ENCODE measurements around the gene IL1RAPL1.
"Not testable (repeated sequence)": the region's sequence is repeated elsewhere in the genome, so short reads cannot be mapped to it uniquely, and the experiment has no call there.

The IL1RAPL1 gene

DNA sequence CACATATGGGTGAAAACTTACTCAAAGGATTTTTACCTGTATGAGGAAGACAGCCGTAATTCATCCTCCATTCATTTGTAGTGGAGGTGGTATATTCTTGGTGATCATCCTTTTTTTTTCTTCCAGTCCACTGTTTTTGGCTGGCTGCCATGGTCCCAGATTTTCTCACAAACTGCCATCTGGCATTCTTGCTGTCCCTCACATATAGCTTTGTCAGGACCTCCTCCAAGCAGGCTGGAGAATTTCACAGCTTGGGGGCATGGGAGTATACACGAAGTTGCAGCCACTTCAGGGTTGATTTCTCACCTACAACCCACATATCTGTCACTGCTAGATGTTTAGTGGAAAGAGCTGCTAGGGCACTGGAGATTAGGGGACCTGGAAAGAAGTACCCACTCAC is 401.0 kb downstream of the IL1RAPL1 start:
- peak in 1 of 2 experiments; percentile 1 for DNase-seq

GRCh38 chrX:28997706-28998463 is 410.6 kb downstream of the IL1RAPL1 start:
- no peak for DNase-seq

DNA sequence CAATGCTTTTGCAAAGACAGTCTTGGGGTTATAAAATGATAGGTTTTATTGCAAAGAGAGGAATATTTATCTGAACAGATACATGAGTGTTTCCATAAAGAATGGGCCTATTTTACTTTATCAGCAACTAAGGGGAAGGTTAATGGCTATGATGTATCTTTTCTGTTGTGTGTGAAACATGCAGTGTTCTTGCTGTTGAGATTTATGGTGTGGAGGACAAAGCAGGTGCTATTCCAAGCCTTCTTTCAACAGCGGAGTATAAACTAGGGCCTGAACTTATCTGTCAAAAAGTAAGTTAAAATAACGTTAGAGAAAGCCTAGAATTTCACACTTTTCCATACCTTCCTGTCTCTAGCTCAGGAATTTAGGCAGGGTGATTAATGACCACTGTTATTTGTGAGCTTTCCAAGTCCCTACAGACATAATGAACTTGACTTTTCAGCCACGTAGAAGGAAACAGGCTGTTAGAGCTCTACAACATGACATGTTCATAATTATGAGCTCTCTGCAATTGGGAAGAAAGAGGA is 411.4 kb downstream of the IL1RAPL1 start:
- DNase-seq = no peak

DNA sequence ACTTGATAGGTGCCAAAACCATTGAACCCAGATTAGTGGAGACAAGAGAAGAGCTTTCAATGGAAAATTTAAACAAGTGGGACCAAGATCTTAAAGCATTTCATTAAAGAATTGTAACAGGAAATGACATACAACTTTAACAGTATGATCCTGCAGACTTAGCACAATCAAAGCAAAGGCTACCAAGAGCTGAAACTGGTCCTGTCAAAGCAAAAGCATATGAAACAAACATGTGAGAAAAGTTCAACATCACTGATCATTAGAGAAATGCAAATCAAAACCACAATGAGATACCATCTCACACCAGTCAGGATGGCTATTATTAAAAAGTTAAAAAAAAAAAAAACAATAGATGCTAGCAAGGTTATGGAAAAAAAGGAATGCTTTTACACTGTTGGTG is 425.6 kb downstream of the IL1RAPL1 start:
- DNase-seq = no peak

DNA sequence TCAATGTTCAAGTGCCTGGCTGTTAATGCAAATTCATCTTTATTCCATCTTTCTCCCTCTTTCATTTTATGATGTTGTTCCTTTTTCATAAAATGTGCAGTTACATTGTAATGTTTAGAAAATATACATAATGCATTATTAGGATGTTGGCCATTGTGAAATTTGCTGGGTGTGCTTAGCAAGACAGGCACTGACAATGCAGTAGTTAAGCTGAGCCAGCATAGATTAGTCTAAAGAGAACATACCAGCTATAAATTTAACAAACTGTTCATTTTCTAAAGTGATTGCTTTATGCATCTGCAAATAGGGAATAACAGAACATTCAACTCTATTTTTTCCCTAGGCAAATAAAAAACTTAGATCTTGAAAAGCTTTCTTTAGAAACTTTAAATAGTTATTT is 436.0 kb downstream of the IL1RAPL1 start:
- no peak for DNase-seq

DNA sequence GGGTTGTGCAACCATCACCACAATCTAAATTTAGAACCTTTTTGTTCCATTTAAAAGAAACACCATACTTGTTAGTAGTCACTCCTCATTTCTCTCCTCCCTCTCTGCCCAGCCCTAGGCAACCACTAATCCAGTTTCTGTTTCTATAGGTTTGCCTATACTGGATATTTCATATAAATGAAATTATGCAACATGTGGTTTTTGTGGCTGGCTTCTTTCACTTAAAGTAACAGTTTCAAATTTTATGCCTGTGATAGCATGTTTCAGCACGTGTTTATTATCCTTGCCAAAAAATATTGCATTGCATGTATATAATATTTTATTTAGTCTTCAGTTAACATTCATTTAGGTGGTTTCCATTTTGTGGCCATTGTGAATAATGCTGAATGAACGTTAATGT is 437.6 kb downstream of the IL1RAPL1 start:
- DNase-seq = no peak

DNA sequence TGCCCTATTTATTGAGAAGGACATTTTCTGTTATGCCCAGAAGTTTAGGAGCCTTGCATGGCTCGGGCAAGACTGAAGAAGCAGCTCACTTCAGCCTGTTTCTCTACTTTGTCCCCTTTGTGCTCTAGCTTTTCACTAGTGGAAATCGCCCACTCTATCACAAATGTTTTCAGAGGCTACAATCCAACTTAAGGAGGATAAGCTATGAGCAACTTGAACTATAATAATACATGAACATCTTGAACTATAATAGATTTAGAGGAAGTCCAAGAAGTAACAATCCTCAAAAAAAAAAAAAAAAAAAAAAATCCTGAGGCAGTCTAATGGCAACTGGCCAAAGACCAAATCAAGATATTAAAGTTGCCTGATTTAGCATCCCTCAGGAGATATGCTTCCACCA is 452.3 kb downstream of the IL1RAPL1 start:
- no peak for DNase-seq

DNA sequence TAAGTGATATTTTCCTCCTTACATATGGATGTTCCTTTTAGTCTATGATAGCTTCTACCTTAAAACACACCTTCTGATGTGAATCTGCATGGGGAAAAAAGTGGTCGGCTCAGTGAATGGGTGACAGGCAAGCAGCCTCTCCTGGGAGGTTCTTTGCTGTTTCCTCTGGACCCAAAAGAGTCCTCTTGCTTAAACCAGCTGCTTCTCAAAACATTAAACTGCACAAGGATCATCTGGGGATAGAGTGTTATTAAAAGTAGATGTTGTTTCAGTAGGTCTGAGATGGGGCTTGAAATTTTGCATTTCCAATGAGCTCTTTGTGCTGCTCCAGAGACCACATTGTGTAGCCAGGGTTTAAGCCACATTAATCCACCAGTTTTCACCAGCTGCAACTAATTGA is 452.9 kb downstream of the IL1RAPL1 start:
- DNase-seq = no peak

- no peak for DNase-seq
These were observed 455.1 kb downstream of the IL1RAPL1 start for GRCh38 chrX:29042341-29042740.

DNA sequence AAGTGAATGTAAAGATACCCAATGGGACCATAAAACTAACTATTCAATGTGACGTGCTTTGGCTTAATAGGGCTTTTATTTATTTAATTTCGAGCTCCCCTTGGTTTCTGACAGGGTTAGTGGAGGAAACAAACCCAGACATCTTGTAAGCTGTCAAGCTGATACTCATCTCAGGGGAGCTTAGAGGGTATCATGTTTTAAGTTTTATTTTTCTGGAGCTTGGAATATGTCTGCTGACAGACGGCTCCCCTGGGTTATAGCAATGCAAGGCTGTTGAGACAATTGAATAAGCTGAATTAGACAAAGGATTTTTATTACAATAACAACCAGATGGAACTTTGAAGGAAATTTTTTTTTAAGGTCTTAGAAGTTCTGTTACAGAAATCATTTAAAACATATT is 456.5 kb downstream of the IL1RAPL1 start:
- DNase-seq = no peak

DNA sequence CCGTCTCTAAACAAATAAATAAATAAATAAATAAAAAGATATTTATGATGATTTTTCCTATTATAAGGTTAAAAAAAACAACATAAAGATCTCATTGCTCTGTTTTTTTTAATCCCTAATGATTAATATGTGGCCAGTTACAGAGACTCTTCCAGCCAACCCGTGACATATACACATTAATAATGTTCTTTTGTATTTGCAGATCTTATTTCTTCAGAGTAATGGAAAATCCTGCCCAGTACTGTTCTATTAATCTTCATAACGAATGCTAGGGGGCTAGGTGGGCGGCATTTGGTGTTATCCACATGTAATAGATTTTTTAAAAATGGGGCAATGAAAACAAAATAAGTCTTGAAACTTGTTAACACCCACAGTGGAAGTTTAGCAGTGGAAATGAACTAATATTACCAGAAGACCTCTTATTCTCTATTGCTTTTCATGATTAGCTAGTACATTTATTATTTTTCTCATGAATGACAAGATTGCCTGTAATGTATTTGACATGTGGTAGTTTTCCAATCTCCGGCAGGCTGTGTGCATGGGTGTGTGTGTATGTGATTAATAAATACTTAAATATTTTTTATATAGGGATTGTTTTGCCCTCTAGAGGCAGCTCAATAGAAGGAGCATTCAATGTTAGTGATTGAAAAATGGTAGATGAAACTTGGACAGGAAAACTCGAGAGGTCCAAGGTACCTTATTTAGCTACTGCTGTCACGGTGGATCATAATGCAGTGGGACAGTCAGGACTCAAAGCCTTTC is 457.4 kb downstream of the IL1RAPL1 start:
- DNase-seq = no peak

DNA sequence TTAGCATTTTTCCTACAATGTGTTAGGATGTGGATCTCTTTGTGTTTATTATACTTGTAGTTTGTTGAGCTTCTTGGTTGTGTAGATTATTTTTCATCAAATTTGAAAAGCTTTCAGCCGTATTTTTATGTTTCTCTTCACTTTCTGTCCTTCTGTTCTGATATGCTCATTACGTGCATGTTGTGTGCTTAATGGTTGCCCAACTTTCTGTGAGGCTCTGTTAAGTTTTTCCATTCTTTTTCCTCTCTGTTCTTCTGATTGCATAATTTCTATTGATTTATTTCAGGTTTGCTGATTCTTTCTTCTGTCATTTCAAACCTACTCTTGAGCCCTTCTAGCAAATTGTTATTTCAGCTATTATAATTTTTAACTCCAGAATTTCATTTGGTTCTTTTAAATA is 478.2 kb downstream of the IL1RAPL1 start:
- DNase-seq = no peak

DNA sequence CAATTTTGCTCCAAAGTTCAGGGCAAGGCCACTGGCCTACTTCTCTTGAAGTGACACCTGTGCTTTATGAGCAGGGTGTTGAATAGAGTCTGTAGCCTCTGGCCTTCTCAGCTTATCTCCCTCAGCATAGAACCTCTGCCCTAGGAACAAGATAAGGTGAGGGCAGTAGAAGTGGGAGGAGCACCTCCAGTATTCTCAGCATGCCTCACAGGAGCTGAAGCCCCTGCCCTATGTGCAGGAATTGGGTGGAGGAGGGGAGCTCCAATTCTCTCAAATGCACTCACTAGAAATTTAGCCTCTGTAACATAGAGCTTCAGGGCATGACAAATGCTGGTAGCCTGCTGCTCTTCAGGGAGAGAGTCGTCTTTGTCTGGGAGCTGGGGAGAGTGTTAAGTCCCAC is 479.3 kb downstream of the IL1RAPL1 start:
- no peak for DNase-seq

GRCh38 chrX:29067351-29067750 is 480.1 kb downstream of the IL1RAPL1 start:
- DNase-seq = no peak

DNA sequence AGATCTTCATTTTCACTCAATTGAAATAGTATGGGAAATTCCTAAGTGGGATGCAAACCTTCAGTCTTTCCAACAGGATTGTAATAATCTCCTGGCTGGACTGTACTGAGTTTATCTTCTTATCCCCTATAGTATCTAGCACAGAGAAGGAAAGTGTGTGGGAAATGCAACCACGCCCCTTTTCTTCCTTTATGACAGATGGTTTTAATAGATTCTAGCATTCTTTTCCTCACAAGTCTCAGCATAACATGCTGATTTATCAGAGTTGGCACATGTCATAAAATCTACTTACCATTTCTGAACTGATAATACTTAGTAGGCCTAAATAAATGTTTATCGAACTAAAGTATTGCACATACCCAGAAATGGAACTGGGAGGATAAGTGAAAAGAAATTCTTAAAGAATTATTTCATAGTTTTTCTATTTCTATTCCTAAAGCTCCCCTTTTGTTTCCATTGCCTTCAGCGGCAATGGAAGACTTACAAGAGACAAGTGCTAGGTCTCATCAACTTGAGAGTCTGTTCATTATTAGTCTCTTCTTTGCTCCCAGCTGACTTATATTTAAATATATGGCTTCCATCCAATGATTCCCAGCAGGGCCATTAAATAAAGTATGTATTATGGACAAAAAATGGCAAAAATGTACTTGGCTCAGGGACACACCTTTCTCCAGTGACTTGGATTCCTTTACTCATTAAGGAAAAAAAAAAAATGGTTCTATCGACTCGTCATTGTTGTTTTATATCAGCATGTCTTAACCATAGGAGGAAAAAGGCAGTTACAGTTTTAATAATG is 484.5 kb downstream of the IL1RAPL1 start:
- no peak for DNase-seq

- no peak for DNase-seq
These were observed 495.3 kb downstream of the IL1RAPL1 start for GRCh38 chrX:29082558-29082957.

DNA sequence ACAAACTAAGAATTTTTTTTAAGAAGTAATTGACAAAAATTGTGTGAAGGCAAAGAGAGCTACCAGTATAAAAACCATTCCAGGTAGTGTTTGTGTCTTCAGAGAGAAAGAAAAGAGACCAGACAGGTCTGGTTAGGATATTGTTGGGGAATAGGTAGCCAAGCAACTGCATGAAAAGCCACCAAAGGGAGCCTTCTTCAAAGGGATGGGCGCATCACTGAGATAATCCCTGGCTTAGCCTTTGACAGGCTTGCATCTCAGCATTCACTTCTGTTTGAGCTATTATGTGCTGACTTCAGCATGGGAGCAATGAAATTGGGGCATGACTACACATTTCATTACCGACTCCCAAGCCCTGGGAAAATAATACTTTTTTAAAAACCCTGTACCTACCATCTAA is 496.6 kb downstream of the IL1RAPL1 start:
- DNase-seq = no peak

DNA sequence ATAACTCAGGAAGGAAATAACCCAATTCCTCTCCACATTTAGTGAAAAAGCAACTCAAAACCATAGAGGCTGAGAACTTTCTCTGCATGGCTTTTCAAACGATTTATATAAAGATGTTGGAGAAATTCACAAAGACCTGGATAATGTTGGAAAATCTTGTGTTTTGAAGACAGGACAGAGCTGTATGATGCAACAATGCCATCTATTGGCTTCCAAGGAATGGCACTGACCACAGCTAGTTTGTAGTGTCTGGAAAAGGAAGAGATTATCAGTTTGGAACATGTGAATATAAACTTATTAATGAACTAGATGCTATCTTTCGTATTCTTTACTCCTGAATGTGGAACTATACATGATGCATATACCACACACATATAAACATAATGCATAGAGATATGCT is 503.6 kb downstream of the IL1RAPL1 start:
- no peak for DNase-seq

DNA sequence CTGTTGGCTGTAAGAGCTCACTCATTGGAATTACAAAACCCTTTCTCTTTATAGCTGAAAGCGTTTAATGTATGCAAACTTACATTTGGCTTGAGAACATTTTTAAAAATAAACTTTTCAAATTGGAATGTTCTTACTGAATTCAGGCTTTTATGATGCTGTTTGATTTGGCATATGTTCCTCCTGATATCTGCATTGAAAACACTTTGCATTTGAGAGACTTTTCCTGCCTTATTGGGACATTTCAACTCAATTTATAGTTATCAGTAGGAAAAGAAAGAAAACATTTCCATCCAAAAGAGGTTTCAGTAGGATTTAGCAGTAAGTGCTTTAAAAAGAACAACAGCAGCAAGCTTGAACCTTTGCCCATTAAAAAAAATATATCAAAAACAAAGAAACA is 520.0 kb downstream of the IL1RAPL1 start:
- no peak for DNase-seq

DNA sequence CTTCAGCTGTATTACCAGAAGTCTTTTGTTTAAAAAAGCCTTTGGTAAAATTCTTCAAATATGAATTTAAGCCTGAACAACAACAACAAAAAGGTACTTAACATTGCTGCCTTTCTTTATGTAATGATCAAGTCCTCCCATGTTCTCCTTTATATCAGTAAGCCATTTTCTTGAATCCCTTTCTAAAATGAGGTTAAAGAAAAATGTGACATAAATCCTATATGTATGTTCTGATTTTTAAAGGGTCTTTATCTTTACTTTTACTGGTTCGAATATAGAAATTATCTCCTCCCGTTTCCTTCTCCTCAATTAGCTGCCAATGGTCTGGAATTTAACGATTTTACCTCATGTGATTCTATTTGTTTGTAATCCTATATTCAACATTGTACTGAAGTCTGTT is 522.8 kb downstream of the IL1RAPL1 start:
- DNase-seq = no peak

GRCh38 chrX:29113221-29113620 is 526.0 kb downstream of the IL1RAPL1 start:
- DNase-seq = no peak

GRCh38 chrX:29122817-29123216 is 535.6 kb downstream of the IL1RAPL1 start:
- DNase-seq = not testable (repeated sequence)

DNA sequence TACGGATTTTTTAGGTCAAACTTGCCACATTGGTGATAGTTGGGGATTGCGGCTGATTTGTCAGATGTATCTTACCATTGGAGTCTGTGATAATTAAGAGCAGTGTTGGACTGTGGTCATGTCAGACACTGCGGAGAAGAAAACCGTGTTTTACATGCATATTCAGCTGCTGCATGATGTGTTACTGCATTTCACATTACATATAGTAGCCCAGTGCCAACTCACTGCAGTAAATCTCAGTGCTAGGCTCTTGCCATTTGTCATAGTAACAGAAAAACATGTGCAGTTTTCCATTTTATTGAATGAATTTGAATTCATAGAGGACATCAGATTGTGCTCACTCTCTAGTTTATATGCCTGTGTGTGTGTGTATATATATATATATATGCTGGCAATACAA is 543.7 kb downstream of the IL1RAPL1 start:
- DNase-seq = no peak
